SK-N-SH (cell line): ENCODE measurements around the gene CHID1.

Experiments used
- CTCF ChIP-seq: fragments of 200-600 bp; sonication (generic); IDR thresholded peaks from 2 replicates; pipeline ENCODE4 v1.6.1; 2017; ENCODE audit warnings: antibody characterized with exemption, mild to moderate bottlenecking, moderate library complexity
- EZH2phosphoT487 ChIP-seq: fragments of 200-600 bp; sonication (generic); IDR thresholded peaks from 2 replicates; pipeline ENCODE4 v1.6.1; 2017; ENCODE audit warnings: low read depth, mixed run types, mild to moderate bottlenecking, antibody characterized with exemption, moderate library complexity, borderline replicate concordance
- GABPA ChIP-seq: IDR thresholded peaks from 2 replicates; pipeline ENCODE4 v1.4.0; 2012; ENCODE audit warnings: low read depth, mild to moderate bottlenecking
- REST ChIP-seq: IDR thresholded peaks from 2 replicates; pipeline ENCODE4 v1.6.1; 2012; ENCODE audit warnings: mild to moderate bottlenecking, low read depth, low read length, moderate library complexity
- TCF12 ChIP-seq: IDR thresholded peaks from 2 replicates; pipeline ENCODE4 v1.4.0; 2012
- USF2 ChIP-seq: fragments of 150-350 bp; IDR thresholded peaks from 2 replicates; pipeline ENCODE4 v1.6.1; 2017; ENCODE audit warnings: antibody characterized with exemption, low read length, low read depth, borderline replicate concordance
- ZBTB33 ChIP-seq: IDR thresholded peaks from 2 replicates; pipeline ENCODE4 v1.4.0; 2012; ENCODE audit warnings: low read depth, borderline replicate concordance

GRCh38 chr11:889257-889656 is 21.4 kb downstream of the CHID1 start:
- TF ChIP-seq EZH2phosphoT487, result no peak
- no peak for TF ChIP-seq CTCF
- no peak for TF ChIP-seq USF2
- TF ChIP-seq TCF12, result no peak
- no peak for TF ChIP-seq GABPA
- TF ChIP-seq ZBTB33, result no peak
- TF ChIP-seq REST, result no peak
